Stimulated activated CD8-positive, alpha-beta memory T cell treated with anti-CD3 and anti-CD28 coated beads, Interleukin-15, amount 100 ng/mL, for 1 hour (primary cell): ENCODE measurements around the gene SHISA4.

Source experiments
- DNase-seq: peaks from one replicate; pipeline ENCODE4 v3.0.0-alpha.2; 2020; ENCODE audit warnings: low read depth

Gene SHISA4

DNA sequence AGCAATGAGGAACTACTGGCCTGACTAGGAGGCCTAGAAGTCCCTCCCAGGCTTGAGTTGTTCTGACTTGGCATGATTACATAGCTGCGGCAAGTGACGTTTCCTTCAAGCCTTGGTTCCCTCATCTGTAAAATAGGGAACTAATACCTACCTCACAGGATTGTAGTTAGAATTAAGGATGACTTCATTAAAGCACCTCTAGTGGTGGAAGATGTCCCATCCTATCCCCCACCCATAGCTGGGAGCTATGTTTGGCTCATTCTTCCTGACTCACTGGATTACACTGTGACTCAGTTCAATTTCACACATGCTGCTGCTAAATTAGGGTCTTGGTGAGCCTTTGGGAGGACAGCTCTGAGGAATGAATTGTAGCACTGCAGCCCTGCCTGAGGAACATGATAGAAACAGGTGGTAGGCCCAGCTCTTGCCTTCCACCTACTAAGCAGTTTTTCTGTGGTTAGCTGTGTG is 6.0 kb upstream of the SHISA4 start:
- DNase-seq: no peak

DNA sequence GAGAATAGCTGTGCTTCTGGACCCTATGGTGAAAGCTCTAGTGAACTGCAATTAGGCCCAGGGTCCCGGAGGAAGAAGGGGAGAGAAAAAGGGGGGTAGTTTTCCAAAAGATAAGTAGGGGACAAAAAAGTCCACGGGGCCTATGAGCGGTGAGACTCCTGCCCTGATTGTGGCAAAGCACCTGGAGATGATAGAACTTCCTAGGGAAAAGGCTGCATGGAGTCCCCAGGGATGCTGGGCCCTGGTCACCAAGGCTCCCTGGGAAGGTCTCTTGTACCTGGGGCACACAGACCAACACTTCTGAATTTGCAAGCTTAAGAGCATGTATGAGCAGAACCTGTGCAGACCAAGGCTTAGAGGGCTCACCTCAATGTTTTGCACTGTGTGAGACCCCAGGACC is 5.4 kb upstream of the SHISA4 start:
- no peak for DNase-seq

DNA sequence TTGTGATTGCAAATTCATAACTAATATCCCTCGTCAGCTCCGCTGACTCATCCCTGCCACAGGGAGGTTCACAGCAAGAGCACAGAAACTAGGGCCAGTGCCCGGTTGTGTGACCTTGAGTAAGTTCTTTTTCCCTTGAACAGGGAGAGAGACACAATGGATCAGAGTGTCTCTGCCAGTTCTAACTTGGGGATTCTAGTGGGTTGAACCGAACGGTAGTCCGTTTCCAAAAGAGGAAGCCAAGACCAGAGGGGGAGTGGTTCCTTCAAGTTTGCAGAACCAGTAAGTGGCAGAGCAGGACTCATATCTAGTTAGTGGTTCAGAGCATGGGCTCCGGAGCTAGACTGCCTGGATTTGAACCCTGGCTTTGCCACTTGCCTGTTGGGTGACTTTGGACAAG is 4.9 kb upstream of the SHISA4 start:
- DNase-seq: no peak

- no peak for DNase-seq
These were observed 4.3 kb upstream of the SHISA4 start for GRCh38 chr1:201884425-201884824.

DNA sequence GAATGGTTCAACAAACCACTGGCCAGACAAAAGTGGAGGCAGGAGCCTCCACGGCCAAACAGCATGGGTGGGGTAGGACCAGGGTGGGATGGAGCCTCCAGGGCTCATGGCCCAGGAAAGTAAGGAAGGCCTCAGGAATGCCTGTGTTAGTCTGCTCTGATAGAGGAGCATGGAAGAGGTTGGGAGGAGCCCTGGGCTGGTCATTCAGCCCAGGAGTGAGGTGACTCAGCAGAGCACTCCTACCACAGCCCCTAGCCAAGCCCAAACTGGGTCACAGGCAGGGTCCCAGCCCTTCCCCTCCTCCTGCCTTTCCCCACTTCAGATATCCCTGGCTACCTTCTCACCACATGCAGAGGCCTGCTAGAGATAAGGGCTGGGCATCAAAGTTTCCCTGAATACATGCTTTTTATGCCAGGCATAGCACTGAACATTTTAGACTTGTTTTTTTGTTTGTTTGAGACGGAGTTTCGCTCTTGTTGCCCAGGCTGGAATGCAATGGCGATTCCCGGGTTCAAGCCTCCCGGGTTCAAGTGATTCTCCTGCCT is 3.1 kb upstream of the SHISA4 start:
- DNase-seq: no peak

DNA sequence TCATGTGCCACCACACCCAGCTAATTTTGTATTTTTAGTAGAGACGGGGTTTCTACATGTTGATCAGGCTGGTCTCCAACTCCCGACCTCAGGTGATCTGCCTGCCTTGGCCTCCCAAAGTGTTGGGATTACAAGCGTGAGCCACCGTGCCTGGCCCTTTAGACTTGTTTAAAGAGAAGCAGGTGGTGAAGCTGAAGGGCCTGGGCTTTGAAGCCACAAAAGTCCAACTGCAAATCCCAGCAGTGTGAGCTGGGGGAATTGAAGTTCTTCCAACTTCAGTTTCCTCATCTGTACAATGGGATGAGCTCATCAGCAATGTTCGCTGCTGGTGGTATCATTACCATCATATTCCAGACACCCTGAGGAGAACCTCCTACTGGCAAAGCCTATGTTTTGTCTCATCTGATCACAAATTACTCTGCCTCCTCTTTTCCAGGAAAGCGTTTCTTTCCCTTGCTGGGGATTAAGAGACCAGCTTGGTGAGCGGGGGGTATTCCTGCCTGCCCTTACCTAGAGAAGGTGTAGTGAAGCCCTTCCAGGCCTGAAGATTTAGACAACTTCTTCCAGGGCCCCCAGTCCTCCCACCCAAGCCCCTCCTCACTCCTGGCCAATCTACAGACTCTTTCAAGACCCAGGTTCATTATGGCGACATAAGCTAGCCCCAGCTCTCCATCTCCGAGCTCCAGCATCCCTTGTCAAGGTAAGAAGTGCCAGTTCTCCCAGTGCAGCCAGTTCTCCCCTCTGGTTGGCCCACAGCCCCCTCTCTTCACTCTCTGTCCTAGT is 2.4 kb upstream of the SHISA4 start:
- DNase-seq: no peak

DNA sequence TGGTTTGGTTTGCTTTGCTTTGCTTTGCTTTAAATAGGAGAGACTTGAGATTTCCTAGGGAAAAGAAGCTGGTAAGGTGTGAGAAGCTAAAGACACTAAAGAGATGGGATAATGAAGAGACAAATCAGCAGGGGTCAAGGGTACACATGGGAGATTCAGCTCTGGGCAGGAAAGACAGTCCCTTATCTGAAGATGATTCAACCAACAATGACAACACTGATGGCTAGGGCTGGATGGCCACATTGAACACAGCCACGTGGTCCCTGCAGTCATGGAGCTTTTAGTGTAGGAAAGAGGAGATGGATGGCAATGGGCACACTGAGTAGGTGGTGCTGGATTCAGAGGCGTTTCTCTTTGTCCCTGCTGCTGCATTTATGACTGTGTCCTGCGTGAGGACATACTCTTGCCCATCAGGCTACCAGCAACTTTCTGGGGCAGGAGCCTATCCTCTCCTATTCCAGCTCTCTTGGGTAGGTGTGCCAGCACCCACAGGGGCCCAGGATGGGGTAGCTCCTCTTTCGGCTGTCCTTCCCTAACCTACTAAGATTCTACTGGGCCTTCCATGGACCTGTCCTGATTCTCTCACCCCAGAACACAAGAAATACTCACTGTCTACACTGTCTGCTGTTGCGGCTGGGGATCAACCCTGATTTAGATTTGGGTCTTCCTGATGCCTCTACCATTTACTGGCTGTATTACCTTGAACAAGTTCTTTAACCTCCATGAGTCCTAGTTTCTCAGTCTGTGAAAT is 1.4 kb upstream of the SHISA4 start:
- no peak for DNase-seq

DNA sequence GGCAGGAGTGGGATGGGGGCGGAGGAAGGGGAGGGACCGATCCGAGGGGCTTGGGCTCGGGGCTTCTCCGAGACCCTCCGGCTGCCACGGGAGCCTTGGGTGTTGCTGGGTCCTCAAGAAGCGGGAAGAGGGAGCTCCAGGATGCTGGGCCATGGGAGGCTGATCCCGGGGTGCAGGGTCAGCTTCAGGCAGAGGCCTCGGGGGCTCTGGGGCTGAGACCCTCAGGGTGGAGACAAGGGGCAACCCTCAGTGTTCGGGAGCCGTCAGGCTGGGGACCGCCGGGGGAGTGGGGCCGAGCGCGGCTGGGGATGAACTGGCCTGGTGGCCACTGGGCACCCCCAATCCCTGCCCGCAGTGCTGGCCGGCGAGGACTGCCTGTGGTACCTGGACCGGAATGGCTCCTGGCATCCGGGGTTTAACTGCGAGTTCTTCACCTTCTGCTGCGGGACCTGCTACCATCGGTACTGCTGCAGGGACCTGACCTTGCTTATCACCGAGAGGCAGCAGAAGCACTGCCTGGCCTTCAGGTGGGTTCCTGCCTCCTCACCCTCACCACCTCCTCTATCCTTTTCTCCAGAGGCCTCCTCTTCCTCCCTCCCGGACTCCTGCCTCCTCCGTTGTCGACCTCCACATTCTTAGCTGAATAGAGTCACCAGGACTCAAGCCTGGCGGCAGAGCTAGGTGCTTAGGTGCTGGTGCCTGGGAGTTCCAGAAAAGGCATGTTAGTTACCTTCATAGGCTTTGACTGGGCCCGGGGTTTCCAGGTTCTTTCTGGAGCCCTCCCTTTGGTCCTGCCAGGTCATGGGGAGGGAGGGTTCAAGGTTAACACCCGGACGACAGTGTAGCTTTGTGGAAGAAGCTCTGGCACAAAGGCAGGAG is 631 bp downstream of the SHISA4 start:
- no peak for DNase-seq

DNA sequence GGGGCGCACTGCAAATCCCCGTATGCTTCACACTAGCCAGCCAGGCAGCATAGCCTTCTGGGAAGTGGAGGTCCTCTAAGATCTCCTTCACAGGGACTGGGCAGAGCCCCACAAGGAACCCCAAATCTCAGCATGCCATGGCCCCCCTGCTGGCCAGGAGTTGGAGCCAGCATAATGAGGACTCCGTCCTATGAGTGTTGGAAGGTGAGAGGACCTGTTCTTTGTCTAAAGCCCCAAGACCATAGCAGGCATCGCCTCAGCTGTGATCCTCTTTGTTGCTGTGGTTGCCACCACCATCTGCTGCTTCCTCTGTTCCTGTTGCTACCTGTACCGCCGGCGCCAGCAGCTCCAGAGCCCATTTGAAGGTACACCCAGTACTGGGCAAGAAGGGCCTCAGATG is 1.5 kb downstream of the SHISA4 start:
- no peak for DNase-seq

DNA sequence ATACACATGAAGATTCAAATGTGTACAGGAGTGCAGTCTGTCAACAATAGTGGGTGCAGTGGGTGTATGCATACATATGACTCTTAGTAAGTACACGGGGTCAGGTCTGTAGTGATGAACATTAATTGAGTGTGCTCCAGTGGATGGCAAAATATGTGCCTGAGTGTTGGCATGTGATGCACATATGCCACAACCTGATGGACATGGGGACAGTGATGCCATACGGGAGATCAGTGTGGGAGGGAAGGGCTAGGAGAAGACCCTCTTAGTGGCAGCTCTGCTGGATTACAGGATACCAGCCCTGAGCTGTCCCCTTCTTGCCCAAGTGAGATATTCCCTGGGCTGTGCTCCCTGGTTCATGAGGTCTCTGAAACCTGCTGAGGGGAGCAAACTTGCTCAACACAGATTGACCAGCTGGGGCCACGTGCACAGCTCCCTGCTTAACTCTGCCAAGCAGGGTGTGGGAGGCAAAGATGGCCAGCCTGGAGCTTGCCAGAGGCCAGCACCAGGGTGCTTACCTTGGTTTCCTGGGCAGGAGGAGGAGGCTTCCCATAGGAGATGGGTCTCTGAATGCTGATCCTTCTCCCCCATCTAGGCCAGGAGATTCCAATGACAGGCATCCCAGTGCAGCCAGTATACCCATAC is 2.2 kb downstream of the SHISA4 start:
- no peak for DNase-seq

DNA sequence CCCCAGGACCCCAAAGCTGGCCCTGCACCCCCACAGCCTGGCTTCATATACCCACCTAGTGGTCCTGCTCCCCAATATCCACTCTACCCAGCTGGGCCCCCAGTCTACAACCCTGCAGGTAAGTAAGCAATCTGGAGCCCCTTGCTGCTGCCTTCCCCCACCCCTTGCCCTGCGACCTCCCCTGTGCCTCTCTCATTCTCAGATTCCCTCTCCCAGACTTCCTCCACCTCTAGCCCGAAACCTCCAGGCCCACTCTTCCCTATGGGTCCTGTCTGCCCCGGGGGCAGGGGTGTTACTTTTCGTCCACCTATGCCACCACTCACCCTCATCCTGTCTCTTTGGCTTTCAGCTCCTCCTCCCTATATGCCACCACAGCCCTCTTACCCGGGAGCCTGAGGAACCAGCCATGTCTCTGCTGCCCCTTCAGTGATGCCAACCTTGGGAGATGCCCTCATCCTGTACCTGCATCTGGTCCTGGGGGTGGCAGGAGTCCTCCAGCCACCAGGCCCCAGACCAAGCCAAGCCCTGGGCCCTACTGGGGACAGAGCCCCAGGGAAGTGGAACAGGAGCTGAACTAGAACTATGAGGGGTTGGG is 2.9 kb downstream of the SHISA4 start:
- no peak for DNase-seq

DNA sequence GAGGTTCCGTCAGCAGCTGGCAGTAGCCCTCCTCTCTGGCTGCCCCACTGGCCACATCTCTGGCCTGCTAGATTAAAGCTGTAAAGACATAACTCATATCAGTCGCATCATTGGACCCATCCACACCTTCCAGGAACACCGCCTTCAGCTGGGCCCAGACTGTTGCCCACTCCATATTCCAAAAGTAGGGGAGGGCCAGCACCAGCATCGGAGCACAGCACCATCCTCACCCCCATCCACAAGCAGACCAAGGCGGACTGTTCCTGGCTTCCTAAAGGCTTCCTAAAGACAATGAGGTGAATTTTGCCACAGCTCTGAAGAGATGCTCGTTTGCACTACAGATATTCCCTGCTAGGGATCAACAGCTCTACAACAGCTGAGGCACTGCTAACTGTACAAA is 3.5 kb downstream of the SHISA4 start:
- DNase-seq: no peak

GRCh38 chr1:201893431-201893830 is 4.7 kb downstream of the SHISA4 start:
- no peak for DNase-seq

DNA sequence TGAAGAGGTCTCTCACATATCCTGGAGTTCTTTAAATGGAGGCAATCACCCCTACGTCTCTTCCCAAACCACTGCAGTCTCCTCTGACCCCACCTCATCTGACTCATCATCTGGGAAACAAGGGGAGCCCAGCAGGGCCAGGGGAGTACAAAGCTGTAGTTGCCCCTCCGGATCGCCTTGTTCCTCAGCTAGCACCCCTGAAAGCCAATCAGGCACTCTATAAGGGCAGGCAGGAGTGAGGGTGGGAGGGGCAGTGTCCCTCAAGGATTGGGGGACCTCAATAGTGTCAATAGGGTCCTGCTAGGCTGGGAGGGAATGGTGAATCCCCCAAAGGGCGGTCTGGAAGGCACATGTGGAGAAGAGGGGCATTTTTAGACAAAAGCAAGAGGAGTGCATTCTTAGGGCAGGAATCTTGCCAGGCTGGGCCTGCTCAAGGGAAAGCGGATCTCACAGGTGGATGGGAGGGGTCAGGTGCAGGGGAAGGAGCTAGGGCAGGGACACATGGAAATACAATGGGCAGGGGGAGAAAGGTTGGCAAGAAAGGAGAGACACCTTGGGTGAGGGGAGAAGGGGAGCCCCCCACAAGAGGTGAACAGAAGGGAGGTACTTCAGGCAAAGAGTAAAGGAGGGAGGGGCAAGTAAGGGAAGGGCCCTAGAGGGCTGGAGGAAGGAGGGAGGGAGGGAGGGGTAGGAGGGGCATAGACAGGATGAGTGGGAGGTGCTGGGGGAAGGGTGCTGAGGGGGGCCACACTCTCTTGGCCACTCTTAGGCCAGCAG is 5.8 kb downstream of the SHISA4 start:
- DNase-seq: no peak

GRCh38 chr1:201895120-201895665 is 6.5 kb downstream of the SHISA4 start:
- DNase-seq: no peak

- DNase-seq: peak; percentile 60
These were observed 7.5 kb downstream of the SHISA4 start for GRCh38 chr1:201895913-201896807.

GRCh38 chr1:201896951-201897391 is 8.3 kb downstream of the SHISA4 start:
- no peak for DNase-seq

- no peak for DNase-seq
These were observed 9.7 kb downstream of the SHISA4 start for GRCh38 chr1:201898240-201898894.

GRCh38 chr1:201898992-201899391 is 10.3 kb downstream of the SHISA4 start:
- DNase-seq: no peak
